ENCODE measurements around the gene RBMY1D. TPM values are rescaled to one million over a fixed set of nuclear protein-coding genes. Genes with fewer than 3 reads are reported as not detected.

RBMY1D gene
- polyA plus RNA-seq, 1 experiment = not detected

DNA sequence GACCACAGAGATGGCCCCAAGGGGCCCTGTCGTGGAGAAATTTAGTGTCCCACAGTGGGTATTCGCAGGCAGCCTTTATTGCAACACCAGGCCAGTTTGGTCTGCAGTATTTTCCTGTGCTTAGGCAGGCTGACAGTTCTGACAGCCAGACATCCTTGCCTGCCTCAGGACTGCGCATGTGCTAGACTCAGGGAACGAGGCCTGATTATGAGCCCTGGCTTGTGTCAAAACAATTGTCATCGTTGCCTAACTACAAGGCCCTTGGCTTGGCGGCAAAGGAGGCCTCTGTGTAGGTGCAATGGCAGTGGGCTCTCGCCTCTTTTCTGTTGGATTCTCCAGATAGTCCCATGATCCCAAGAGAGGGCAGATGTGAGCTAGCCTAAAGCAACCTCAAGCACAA, 59.3 kb downstream of the RBMY1D start:
- POLR2A ChIA-PET = no interaction called here
- TF ChIP-seq CTCF (IDR thresholded peaks at IDR 0.05; ENCODE audit: insufficient read depth, low read depth, low read length) = no peak
- DNase-seq (ENCODE audit: low read depth) = no peak
- Histone ChIP-seq H3K27me3 (ENCODE audit: control insufficient read depth, insufficient read depth, low read length) (no peaks in the 10 kb centered on the region), H3K4me3 (ENCODE audit: low read depth, low read length) (no peak overlapping the region), H3K36me3 (ENCODE audit: control insufficient read depth, insufficient read depth, low read length) (no peaks in the 10 kb centered on the region)
- CTCF ChIA-PET = no interaction called here

Other genes with a start within 250 kb of the RBMY1D start
- gene RBMY1E, start 23.5 kb upstream of the RBMY1D start, polyA plus RNA-seq (2011; rRNA removed) = not detected in 2 replicates

Data from BJ (cell line).